Cardiac muscle cell (in vitro differentiated cells and primary cell): ENCODE data around the gene SHROOM4. TPM values are rescaled to one million over a fixed set of nuclear protein-coding genes. Genes with fewer than 3 reads are reported as not detected.

Experiments used
- DNase-seq, 2 donors: peaks; one replicate each; pipeline versions ENCODE4 v3.0.0 to v3.0.0-alpha.2; 2010 to 2017; ENCODE audit warnings: low read depth in 1 of 2, low spot score in 1 of 2
- H3K27ac ChIP-seq: fragments of 200-600 bp; sonication (generic); 2 replicates; pipeline ENCODE4 v1.5.1; 2016
- H3K27me3 ChIP-seq: fragments of 200-600 bp; sonication (generic); 2 replicates; pipeline ENCODE4 v1.6.0; 2016; ENCODE audit warnings: control low read depth
- H3K36me3 ChIP-seq: fragments of 200-600 bp; sonication (generic); 2 replicates; pipeline ENCODE4 v1.5.1; 2016; ENCODE audit warnings: control low read depth
- H3K4me1 ChIP-seq: fragments of 200-600 bp; sonication (generic); 2 replicates; pipeline ENCODE4 v1.8.1; 2017; ENCODE audit warnings: low read depth, mild to moderate bottlenecking, mixed run types
- H3K4me3 ChIP-seq: fragments of 200-600 bp; sonication (generic); 2 replicates; pipeline ENCODE4 v1.5.1; 2016; ENCODE audit warnings: mild to moderate bottlenecking
- H3K9me3 ChIP-seq: fragments of 200-600 bp; sonication (generic); 2 replicates; pipeline ENCODE4 v1.5.1; 2017; ENCODE audit warnings: low read depth, mild to moderate bottlenecking, control low read depth
- CTCF ChIP-seq: IDR thresholded peaks from 2 replicates; pipeline ENCODE4 v1.5.1; 2012; ENCODE audit warnings: low read depth, mild to moderate bottlenecking, low read length
- polyA plus RNA-seq: library from polyadenylated mRNA; unstranded; fragments of >200 nt; fragmentation: Nextera tagmentation; extraction: Ambion mirVana; gene quantifications from 2 replicates; pipeline ENCODE4 v1.2.1, GENCODE V29; 2016
- total RNA-seq: library from RNA; depleted of rRNA; stranded (reverse); fragments of >200 nt; gene quantifications from 2 replicates; pipeline ENCODE4 v1.2.3, GENCODE V29; 2016

SHROOM4 gene
- total and polyA plus RNA-seq, 2 experiments from 2014 or later, result 1.3 to 1.8 TPM

- H3K9me3 ChIP-seq, result no peaks in the 10 kb centered on the region
- DNase-seq, result no peak
- H3K27me3 ChIP-seq, result no peaks in the 10 kb centered on the region
- H3K4me3 ChIP-seq, result no peak overlapping the region
- TF ChIP-seq CTCF, result no peak
- H3K36me3 ChIP-seq, result no peaks in the 10 kb centered on the region
- no peaks in the 10 kb centered on the region for H3K4me1 ChIP-seq
- no peak overlapping the region for H3K27ac ChIP-seq
These were observed 217.9 kb downstream of the SHROOM4 start for GRCh38 chrX:50596056-50596455.

GRCh38 chrX:50594788-50595187 lies 219.2 kb downstream of the SHROOM4 start:
- Histone ChIP-seq H3K27ac (no peak overlapping the region), H3K4me3 (no peak overlapping the region), H3K9me3 (no peaks in the 10 kb centered on the region), H3K4me1 (no peaks in the 10 kb centered on the region), H3K27me3 (no peaks in the 10 kb centered on the region), H3K36me3 (no peaks in the 10 kb centered on the region)
- peak in 1 of 2 donors; percentile 37 for DNase-seq
- TF ChIP-seq CTCF, result no peak

GRCh38 chrX:50586980-50587379 lies 227.0 kb downstream of the SHROOM4 start:
- no peak for DNase-seq
- Histone ChIP-seq H3K4me1 (no peaks in the 10 kb centered on the region), H3K27me3 (no peaks in the 10 kb centered on the region), H3K36me3 (no peaks in the 10 kb centered on the region), H3K27ac (no peak overlapping the region), H3K4me3 (no peak overlapping the region), H3K9me3 (peaks cover 2% of the 10 kb centered on the region)
- TF ChIP-seq CTCF, result no peak

GRCh38 chrX:50586407-50586806 lies 227.6 kb downstream of the SHROOM4 start:
- no peaks in the 10 kb centered on the region for H3K4me1 ChIP-seq
- no peak overlapping the region for H3K4me3 ChIP-seq
- no peaks in the 10 kb centered on the region for H3K36me3 ChIP-seq
- no peak for TF ChIP-seq CTCF
- no peak overlapping the region for H3K27ac ChIP-seq
- H3K9me3 ChIP-seq, result peaks cover 2% of the 10 kb centered on the region
- no peaks in the 10 kb centered on the region for H3K27me3 ChIP-seq
- DNase-seq, result no peak

DNA sequence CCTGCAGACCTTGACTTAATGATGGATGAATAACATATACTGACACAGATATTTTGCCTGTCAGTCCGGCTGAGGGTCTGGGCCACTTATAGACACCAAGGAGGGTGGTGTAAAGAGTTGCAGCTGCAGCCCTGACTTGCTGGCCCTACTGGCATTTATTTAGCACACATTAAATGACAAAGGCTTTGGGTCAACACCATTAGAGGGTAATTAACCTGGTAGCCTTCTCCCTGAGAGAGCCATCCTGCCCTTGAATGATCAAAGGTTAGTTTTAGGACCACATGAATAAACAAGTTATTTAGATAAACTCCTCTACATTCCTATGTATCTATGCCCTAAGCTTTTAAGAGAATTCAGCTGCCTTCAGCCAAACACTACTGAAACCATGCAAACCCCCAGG lies 232.6 kb downstream of the SHROOM4 start:
- no peak overlapping the region for H3K4me3 ChIP-seq
- TF ChIP-seq CTCF, result no peak
- H3K36me3 ChIP-seq, result no peaks in the 10 kb centered on the region
- H3K27ac ChIP-seq, result no peak overlapping the region
- H3K9me3 ChIP-seq, result peaks cover 2% of the 10 kb centered on the region
- no peaks in the 10 kb centered on the region for H3K27me3 ChIP-seq
- H3K4me1 ChIP-seq, result no peaks in the 10 kb centered on the region
- DNase-seq, result no peak

DNA sequence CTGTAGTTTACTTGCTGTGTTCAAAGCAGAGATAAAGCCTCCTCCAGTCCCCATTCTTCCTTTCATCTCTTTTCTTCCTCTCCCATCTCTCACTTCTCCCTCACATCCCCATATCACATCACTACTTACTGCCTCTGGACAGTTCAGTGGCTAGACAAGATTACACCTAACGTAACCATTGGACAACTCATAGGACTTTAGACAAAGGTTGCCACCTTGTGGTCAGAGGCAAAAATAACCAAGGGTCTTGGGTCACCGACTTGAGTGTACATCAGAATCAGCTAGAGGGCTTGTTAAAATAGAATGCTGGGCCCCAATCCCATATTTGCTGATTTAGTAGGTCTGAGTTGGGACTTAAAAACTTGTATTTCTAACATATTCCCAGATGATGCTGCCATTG lies 234.0 kb downstream of the SHROOM4 start:
- TF ChIP-seq CTCF, result peak; percentile 48
- Histone ChIP-seq H3K27me3 (no peaks in the 10 kb centered on the region), H3K9me3 (peaks cover 2% of the 10 kb centered on the region), H3K4me3 (no peak overlapping the region), H3K4me1 (no peaks in the 10 kb centered on the region), H3K36me3 (no peaks in the 10 kb centered on the region), H3K27ac (no peak overlapping the region)
- peak; percentile 69 to 70 for DNase-seq
